AG08395 (cell line): ENCODE results near the gene FCAR.
"Not testable (repeated sequence)": the region's sequence is repeated elsewhere in the genome, so short reads cannot be mapped to it uniquely, and the experiment has no call there.

Source experiments
- DNase-seq: peaks from one replicate; pipeline ENCODE4 v3.0.0; 2012; ENCODE audit warnings: mixed read lengths, low spot score

Gene FCAR

DNA sequence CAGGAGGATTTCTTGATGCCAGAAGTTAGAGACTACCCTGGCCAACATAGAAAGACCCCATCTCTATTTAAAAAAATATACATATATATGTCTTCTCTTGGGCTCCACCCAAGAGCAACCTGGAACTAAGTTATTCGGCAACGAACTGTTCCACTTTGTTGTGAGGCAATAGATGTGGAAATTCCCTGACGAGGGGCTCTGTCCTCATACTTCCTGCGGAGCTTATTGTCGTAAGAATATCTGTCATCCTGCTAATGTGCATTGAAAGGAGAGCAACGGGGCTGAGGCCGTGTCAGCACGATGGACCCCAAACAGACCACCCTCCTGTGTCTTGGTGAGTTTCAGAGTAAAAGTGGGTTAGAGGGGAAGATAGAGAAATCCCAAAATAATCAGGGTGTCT lies at the start of gene FCAR:
FCAR (plus strand) TSS at position 246 of the 400 bp plus-strand sequence; CDS start at position 301, 55 bp downstream.
- no peak for DNase-seq

DNA sequence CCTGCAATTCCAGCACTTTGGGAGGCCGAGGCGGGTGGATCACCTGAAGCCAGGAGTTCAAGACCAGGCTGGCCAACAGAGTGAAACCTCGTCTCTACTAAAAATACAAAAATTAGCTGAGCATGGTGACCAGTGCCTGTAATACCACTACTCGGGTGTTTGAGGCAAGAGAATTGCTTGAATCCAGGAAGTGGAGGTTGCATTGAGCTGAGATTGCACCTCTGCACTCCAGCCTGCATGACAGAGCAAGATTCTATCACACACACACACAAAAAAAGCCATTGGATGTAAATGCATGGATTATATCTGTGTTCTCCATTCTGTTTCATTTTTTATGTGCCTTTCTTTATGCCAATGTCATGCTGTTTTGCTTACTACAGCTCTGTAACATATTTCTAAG lies 49.6 kb upstream of the FCAR start:
- not testable (repeated sequence) for DNase-seq

DNA sequence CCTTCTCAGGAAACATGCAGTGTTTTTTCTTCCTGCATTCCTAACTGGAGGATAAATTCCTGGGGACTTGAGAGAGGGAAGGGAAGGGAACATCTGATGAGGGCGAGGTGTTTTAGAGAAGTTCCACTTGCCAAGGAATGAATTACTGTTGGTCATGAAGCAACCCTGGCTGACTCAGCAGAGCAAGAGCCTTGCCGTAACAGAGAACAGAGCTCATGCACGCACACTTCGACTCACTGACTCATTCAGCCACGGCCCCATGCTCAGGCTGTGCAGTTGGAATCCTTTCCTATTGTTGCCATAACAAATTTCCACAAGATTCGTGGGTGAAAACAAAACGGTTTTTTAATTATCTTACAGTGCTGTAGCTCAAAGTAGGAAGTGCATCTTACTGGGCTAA lies 48.7 kb upstream of the FCAR start:
- not testable (repeated sequence) for DNase-seq

DNA sequence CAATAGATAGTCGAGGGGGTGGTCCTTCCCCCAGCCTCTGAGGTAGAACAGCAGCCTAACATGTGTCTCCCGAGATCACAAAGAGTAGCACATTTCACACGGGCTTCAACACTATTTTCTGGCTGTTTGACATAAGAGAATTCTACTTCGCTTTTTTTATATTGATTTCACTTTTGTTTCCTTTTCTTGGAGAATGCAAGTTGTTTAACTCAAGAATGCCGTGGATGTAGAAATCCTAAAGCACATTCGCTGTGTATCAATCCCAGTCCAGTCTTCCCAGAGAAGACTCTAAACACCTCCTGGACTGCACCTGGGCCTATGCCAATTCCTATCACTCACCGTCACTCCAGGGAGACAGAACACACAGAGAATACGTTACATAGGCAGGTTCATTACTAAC lies 46.0 kb upstream of the FCAR start:
- DNase-seq, result not testable (repeated sequence)

DNA sequence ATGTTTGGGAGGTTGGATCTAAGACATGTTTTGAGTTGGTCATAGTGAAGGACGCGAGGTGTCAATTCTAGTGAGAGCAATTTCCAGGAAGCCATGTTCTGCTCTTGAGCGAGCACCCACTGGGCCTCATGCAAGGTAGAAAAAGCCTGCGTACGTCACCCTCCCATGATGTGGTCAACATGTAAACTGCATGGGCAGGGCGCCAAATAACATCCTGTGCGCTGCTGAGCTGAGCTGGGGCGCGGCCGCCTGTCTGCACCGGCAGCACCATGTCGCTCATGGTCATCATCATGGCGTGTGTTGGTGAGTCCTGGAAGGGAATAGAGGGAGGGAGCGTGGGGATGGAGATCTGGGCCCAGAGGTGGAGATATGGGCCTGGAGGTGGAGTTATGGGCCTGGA lies 41.5 kb upstream of the FCAR start, which contains the start of gene KIR2DS4:
KIR2DS4 (plus strand) TSS at position 181 of the 400 bp plus-strand sequence.
- DNase-seq, result not testable (repeated sequence)

DNA sequence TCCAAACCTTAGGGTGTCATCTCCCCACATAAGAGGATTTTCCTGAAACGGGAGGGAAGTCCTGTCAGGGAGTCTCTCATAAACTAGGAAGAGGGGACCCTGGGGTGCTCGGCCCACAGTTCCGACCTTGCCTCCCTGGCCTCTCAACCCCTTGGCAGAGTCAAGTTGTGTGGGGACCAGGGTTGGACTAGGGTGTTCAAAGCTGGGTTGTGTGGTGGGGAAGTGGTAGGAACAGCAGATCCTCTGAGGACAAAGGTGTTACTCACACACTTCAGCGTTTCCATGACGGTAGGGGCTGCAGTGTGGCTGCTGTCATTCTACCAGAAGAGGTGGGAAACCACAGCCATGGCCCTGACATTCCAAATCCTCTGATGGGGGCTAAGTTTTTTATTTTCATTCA lies 38.9 kb upstream of the FCAR start:
- DNase-seq, result not testable (repeated sequence)

DNA sequence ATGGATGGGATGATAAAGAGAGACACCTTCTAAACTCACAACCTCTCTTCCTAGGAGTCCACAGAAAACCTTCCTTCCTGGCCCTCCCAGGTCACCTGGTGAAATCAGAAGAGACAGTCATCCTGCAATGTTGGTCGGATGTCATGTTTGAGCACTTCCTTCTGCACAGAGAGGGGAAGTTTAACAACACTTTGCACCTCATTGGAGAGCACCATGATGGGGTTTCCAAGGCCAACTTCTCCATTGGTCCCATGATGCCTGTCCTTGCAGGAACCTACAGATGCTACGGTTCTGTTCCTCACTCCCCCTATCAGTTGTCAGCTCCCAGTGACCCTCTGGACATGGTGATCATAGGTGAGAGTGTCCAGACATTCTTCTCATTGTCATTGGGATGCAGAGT lies 36.5 kb upstream of the FCAR start:
- DNase-seq, result not testable (repeated sequence)

DNA sequence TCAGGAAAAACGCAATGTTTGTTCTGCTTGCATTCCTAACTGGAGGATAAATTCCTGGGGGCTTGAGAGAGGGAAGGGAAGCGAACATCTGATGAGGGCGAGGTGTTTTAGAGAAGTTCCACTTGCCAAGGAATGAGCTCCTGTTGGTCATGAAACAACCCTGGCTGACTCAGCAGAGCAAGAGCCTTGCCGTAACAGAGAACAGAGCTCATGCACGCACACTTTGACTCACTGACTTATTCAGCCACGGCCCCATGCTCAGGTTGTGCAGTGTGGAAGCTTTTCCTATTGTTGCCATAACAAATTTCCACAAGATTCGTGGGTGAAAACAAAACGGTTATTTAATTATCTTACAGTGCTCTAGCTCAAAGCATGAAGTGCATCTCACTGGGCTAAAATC lies 30.9 kb upstream of the FCAR start:
- DNase-seq, result not testable (repeated sequence)

DNA sequence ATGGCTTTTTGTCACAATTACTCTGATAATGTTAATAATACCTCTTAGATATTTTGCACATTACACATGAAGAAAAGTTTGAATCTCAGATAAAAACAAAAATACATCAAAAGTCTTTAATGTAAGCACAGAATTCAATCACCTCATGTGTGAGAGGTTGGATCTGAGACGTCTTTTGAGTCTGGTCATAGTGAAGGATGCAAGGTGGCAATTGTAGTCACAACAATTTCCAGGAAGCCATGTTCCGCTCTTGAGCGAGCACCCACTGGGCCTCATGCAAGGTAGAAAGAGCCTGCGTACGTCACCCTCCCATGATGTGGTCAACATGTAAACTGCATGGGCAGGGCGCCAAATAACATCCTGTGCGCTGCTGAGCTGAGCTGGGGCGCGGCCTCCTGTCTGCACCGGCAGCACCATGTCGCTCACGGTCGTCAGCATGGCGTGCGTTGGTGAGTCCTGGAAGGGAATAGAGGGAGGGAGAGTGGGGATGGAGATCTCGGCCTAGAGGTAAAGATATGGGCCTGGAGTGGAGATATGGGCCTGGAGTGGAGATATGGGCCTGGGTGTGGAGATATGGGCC lies 23.9 kb upstream of the FCAR start, which contains the start of gene KIR3DL2:
KIR3DL2 (plus strand) TSS at position 383 of the 580 bp plus-strand sequence; CDS start at position 416, 33 bp downstream.
- DNase-seq, result not testable (repeated sequence)

DNA sequence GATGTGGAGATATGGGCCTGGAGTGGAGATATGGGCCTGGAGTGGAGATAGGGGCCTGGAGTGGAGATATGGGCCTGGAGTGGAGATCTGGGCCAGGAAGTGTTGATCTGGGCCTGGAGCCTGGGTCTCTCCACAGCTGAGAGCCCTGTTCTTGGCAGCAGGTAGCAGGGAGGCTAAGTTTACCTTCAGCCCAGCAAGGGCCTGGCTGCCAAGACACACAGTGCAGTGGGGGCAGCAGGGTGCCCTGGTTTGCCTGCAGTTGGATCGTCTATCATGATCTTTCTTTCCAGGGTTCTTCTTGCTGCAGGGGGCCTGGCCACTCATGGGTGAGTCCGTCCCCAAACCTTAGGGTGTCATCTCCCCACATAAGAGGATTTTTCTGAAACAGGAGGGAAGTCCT lies 23.1 kb upstream of the FCAR start:
- no peak for DNase-seq

DNA sequence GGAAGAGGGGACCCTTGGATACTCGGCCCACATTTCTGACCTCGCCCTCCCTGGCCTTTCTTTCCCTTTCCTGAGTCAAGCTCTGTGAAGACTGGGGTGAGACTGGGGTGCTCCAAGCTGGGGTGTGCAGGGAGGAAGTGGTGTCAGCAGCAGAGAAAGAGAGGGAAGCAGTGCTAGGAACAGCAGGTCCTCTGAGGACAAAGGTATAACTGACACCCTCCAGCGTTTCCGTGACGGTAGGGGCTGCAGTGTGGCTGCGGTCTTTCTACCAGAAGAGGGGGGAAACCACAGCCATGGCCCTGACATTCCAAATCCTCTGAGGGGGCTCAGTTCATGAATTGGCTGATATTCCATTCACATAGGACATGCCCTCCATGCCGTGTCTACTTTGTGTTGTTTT lies 22.7 kb upstream of the FCAR start:
- DNase-seq, result no peak

DNA sequence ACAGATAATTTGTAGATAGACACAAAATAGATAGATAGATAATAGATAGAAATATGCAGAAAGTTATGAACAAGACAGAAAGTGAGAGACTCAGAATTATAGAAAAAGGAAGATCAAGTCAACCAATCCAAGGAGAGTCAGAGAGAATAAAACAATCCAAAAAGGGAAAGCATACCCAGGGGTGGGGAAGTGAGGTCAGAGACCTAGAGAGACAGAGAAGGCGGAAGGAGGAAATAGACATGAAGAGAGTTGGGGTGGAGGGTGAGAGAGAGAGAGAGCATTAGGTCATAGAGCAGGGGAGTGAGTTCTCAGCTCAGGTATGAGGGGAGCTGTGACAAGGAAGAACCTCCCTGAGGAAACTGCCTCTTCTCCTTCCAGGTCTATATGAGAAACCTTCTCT lies 18.8 kb upstream of the FCAR start:
- not testable (repeated sequence) for DNase-seq

DNA sequence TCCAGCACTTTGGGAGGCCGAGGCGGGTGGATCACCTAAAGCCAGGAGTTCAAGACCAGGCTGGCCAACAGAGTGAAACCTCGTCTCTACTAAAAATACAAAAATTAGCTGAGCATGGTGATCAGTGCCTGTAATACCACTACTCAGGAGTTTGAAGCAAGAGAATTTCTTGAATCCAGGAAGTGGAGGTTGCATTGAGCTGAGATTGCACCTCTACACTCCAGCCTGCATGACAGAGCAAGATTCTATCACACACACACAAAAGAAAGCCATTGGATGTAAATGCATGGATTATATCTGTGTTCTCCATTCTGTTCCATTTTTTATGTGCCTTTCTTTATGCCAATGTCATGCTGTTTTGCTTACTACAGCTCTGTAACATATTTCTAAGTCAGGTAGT lies 15.6 kb upstream of the FCAR start:
- DNase-seq, result not testable (repeated sequence)

DNA sequence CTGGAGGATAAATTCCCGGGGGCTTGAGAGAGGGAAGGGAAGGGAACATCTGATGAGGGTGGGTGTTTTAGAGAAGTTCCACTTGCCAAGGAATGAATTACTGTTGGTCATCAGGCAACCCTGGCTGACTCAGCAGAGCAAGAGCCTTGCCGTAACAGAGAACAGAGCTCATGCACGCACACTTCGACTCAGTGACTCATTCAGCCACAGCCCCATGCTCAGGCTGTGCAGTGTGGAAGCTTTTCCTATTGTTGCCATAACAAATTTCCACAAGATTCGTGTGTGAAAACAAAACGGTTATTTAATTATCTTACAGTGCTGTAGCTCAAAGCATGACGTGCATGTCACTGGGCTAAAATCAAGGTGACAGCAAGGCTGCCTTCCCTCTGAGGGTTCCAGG lies 14.6 kb upstream of the FCAR start:
- DNase-seq, result not testable (repeated sequence)

DNA sequence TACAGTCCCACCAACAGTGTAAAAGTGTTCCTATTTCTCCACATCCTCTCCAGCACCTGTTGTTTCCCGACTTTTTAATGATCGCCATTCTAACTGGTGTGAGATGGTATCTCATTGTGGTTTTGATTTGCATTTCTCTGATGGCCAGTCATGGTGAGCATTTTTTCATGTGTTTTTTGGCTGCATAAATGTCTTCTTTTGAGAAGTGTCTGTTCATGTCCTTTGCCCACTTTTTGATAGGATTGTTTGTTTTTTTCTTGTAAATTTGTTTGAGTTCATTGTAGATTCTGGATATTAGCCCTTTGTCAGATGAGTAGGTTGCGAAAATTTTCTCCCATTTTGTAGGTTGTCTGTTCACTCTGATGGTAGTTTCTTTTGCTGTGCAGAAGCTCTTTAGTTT lies 10.6 kb upstream of the FCAR start:
- not testable (repeated sequence) for DNase-seq

DNA sequence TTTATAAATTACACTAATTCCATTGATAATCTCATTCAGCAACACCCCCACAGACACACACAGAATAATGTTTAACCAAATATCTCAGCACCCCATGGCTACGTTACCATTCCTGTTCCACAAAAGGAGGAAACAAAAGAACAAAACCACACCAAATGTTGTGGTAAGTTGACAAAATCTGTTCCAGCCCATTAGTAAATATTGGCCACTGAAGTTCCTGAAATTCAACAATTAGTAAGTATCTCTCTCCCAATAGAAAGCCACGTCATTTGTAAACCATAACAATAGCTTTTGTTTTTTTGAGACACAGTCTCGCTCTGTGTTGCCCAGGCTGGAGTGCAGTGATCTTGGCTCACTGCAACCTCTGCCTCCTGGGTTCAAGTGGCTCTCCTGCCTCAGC lies 2.3 kb upstream of the FCAR start:
- no peak for DNase-seq

DNA sequence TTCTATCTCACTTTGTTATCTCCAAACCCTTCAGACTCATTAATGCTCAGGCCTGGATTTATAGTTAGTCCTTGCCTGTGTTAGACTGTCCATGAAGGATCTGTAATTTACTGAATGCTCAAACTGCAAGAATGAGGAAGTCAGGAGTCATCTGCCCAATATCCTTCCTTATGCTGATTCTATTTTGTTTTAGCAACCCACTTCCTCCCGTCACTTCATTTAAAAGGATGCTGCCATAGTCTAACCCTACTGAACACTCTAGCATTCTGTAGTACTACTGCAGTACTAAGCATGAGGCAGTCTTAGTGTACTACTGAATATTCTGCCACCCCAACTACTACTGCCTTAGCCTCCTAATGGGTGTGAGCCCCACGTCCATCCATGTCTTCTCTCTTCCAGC lies 1.5 kb downstream of the FCAR start:
- DNase-seq, result no peak

DNA sequence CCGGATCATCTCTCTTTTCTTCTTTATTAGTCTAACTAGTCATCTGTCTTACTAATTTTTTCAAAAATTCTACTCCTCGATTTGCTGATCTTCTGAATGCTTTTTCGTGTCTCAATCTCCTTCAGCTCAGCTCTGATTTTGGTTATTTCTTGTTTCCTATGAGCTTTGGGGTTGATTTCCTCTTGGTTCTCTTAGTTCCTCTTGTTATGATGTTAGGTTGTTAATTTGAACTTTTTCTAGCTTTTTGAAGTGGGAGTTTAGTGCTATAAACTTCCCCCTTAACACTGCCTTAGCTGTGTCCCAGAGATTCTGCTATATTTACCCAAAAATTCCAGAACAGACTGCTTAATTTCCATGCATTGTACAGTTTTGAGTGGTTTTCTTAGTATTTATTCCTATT lies 3.4 kb downstream of the FCAR start:
- DNase-seq, result no peak

DNA sequence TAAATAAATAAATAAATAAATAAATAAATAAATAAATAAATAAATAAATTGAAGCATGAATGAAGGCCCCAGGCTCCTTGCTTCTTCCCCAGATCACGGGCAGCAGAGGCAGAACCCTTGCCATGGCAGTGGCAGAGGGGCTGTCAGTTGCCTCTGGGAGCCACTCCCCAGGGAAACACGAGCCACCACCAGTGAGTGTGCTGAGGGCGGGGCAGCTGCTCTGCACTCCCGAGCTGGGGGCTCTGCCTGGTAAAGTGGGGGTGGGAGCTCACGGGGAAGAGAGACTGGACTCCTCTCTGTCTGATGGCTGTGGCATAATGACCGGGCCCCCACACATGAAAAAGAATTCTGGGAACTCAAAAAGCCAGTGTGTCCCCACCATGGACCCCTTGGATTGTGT lies 7.8 kb downstream of the FCAR start:
- no peak for DNase-seq

DNA sequence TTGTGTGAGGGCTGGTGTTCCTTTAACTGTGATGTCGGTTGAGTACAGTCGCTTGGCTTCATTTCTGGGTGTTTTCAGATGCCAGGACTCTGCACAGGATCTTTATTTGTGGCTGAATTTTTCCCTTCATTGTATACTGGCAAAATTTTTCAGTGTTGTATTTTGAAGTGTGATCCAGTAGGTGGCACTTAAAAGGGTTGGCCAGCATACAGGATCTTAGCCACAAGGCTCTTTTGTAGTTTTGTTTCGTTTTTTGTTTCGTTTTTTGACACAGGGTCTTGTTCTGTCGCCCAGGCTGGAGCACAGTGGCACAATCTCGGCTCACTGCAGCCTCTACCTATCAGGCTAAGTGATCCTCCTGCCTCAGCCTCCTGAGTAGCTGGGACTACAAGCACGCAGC lies 8.7 kb downstream of the FCAR start:
- DNase-seq, result no peak

DNA sequence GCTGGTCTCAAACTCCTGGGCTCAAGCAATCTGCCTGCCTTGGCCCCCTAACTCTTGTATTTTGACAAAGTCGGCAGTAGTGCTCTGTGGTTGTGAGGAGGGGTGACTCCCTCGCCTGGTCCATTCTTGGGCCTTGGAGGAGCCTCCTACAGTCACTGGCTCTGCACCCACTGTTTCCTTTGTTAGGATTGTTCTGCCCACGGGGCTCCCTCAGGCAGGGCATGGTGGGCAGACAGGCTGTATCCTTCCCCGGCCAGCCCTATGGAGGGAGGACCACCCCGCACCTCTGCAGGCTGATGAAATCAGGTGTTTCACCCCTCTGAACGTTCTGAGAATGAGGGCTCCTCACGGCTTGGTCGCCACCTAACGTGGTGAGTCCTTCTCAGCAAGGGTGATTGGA lies 9.2 kb downstream of the FCAR start:
- DNase-seq, result no peak

DNA sequence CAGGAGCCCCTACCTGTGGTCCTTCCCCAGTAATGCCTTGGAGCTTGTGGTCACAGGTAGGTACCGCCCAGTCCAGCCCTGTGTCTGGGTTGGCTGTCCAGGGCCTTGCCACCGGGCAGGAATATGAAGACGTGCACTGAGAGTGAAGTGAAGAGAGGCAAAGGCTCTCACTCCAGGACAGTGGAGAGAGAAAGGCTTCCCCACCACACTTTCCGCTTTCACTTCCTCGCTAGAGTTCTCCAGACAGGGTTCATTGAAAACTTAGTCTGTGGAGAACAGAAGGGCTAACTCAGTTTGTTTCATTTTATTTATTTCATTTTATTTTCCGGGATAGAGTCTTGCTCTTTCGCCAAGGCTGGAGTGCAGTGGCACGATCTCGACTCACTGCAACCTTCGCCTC lies 14.2 kb downstream of the FCAR start:
- DNase-seq, result no peak

DNA sequence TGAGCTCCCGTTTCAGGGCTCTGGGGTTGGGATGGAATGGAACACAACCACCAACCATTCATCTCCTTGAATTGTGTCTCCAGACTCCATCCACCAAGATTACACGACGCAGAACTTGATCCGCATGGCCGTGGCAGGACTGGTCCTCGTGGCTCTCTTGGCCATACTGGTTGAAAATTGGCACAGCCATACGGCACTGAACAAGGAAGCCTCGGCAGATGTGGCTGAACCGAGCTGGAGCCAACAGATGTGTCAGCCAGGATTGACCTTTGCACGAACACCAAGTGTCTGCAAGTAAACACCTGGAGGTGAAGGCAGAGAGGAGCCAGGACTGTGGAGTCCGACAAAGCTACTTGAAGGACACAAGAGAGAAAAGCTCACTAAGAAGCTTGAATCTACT lies 15.5 kb downstream of the FCAR start:
- DNase-seq, result no peak

DNA sequence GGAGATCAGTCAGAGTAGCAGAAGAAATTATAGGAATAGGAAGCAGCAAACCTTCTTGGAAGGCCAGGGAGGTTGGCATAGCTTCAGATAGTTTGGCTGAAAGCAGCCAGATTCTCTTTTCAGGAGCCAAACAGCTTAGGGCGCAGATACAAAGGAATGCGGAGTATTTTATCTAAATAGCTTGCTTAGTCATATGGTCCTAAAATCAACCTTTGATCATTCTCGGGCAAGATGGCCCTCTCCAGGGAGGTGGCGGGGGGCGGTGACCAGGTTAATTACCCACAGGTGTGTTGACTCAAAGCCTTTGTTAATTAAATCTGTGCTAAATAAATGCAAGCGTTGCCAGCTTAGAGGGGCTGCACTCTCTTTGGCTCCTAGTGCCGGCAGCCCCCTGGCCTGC lies 19.4 kb downstream of the FCAR start:
- no peak for DNase-seq
